ENCODE measurements around the gene SH3RF3. TPM values are rescaled to one million over a fixed set of nuclear protein-coding genes. Genes with fewer than 3 reads are reported as not detected.

SH3RF3 gene
- polyA plus RNA-seq, 1 donor: 4.0 TPM

DNA sequence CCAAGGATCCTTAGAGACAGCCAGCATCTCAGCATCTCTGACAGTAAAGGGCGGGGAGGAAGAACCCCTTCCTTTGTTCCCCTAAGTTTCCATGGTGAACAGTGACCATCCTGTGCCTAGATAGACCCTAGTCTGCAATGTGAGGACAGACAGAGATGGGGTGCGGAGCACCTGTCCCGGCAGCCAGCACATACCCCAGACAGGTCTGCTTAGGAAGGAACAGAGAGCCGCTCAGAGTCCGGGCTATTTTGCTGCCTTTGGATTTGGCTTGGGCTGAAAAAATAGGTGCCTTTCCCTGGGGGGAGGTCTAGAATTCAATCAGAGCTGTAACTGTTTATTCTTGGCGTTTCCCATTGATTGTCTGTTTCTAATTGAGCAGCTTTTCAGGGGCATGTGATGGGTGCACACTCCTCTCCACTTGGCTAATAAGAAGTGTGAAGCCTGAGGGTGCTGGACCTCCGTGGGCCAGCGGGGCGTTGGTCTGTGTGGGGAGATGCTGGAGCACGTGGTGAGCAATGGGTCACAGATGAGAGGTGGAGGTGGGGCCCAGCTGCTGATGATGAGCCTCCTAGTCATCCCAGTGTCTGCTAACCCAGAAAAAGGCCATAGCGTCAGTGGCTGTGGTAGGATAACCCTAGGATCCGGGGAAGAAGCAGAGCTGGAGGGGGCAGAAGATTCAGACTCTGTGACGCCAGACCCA lies 247.9 kb downstream of the SH3RF3 start:
- no peak for DNase-seq

DNA sequence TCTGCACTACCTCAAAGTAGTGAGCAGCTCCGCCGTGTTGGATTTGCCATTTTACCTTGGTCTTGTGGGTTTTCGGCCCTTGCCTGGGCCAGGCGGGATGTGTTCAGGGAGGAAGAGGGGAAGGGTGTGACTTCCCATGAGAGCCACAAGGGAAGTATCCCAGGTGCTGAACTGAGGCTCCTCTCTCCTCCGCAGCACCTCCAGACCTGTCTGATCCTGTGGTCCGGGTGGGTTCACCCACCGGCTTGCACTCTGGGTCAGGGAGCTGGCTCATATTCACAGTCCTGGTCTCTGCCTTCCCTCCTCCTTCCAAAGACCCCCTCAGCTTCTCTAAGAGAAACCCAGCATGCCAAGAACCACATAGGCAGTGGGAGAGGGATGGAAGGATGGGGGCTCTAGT lies 249.0 kb downstream of the SH3RF3 start:
- DNase-seq: no peak

DNA sequence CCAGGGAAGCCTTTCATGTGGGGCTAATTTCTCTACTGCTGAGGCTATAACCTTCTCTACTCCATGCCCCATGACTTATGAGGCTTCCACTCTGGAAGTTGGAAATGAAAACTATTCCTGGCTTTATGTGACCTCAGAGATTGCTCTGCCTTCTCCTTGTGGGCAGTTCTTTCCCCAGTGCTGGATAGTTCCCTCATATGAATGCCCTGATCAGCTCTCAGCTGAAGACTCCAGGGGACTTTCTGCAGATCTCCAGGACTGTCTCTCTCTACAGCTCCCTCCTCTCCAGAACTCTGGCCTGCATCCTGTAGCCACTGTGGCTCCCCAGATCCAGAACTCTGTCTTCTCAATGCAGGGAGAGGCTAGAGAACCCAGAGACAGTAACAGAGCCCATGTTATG lies 249.7 kb downstream of the SH3RF3 start:
- DNase-seq: no peak

DNA sequence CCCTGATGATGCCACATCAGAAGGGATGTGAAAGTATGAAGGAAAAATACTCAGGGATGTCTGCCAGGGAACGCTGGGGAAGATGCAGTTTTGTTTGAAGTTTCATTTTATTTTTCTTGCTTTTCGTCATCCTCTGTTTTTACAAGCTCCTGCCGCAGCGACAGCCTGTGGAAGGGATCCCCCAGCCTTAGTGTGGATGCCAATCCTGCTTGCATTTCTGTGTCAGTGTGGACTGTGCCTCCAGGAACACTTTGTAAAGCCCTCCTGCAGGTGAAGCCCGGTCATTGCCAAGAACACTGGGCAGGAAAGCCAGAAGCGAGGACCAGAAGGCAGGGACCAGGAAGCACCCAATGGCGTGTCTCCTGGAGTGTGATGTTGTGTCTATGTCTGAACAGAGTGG lies 250.5 kb downstream of the SH3RF3 start:
- DNase-seq: no peak

DNA sequence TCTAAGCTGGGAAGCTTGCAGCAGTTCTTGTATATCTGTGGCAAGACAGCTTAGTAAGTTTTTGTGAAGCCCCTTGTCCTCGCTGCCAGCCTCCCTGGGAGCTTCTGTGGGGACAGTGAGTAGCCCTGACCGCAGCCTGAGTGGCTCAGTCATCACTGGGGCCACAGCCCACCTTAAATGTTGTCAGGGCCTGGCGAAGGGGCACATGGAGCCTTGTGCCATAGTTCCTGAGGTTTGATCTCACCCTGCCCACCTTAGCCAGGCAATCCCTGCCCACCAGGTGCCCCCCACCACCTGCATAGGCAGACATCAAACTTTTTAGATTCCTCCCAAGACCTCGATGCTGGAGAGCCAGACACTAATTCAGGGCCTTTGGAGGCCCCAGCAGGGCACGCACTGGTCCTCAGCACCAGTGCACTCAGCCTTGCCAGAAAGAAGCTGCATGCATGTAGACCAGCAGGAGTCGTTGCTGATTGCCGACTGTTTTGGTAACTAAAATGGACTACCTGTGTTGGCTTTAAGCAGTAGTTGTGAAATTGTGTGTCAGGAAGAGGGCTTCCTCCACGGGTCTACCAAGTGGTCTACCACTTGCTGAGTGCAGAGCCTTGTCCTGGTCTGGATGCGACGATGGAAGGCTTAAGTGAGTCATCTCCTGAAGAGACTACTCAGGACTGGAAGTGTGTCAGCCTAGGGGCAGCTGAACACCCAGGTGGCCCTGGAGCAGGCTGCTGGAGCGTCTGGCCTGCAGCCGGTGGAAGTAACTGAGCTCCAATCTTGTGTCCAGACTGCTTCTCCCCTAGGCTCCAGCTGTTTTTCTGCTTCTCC lies 251.7 kb downstream of the SH3RF3 start:
- DNase-seq: no peak

DNA sequence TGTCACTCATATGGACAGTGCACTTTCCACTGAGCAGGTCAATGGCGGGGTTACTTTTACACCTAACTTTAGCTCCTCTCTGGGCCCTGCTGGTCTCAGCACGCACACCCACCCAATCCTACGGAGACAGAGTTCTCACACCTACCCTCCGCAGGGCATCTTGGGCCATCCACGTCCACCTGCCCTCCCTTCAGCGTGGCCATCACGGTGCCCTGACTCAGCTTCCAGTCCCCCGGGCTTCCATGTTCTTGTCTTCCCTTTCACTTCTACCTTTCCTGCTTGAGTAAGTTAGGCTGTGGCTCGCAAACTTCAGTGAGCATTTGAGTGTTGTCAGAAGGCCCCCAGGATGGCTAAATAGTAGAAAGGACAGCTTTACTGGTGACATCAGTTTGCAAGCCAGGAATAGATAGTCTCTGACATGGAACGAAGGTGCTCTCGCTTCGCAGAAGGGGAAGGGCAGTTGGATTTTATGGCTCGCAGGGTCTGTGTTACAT lies 252.4 kb downstream of the SH3RF3 start:
- DNase-seq: no peak

DNA sequence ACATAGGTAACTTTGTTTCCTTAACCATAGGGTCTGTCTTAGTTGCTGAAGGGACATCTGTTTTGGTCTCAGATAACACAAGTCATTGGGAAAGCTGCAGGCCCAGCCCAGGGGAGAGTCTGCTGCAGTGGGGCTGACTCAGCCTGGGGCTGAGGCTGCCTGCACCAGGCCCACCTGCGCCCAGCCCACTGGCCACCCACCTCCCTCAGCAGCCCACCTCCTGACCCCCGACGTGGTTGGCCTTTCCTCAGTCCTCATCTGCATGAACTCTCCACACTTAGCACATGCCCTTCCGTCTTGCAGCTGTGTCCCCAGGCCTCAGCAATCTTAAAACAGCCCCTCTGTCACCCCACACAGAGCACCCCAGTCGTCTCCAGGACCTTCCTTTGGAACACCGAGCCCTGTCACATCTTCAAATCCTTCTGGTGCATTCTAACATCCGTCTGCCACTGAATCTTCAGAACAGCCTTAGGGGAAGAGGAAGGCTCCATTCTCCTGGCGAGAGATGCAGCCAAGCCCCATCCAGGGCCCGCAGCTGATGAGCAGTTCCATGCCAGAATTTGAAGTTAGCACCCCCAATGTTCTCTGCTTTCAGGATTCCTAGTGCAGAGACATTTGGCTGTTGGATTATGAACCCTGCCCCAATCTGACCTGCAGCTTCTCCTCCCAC lies 253.4 kb downstream of the SH3RF3 start:
- DNase-seq: no peak

DNA sequence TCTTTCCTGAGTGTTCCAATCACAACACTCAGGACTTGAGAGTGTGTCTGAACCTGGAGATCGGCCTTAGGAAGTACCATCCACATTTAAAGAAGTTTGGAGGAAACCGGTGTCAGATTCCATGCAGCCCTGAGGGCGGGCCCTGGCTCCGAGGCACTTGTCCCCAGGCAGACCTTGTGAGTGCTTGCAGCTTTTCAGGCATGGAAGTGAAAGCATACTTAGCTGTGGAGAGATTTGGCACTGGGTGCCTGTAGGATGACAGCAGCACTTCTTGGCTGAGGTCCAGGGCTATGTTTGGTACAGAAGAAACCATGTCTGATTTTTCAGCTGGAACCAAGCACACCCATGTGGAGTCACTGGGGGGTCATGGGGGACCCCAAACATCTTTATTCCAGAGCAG lies 253.9 kb downstream of the SH3RF3 start:
- DNase-seq: no peak

DNA sequence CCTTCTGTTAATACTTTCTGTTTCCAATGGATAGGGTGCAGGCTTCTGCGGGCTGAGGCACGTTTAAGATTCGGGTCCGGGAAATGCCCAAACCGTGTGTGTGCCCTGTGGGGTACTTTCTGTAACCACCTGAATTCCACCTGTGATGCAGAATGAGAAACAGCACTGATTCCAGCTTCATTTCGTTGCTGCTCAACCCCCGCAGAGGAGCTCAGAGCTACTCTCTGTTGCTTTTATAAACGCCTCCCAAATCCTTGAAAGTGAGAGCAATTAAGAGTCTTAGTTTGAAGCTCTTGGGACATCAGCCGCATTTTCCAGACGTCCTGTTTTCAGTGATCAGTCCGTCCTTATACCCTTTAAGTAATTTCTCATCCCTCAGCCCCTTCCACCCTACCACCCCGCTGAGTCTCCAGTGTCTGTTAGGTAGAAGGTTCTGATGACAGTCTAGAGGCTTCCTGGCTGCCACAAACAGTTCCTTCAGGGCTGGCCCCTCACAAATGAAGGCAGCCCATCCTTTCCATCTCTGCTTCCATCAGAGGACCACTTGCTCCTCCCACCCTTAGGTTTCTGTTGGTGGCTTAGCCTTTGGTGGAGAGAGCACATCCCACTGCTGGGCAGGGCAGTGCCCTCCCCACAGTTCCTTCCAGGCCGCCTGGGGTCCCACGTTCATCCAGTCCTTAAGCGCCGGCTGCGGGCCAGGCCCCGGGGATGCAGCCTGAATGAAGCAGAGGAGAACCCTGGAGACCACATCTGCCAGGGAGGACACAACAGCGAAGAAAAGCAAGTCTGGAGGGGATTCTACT lies 254.7 kb downstream of the SH3RF3 start:
- no peak for DNase-seq

DNA sequence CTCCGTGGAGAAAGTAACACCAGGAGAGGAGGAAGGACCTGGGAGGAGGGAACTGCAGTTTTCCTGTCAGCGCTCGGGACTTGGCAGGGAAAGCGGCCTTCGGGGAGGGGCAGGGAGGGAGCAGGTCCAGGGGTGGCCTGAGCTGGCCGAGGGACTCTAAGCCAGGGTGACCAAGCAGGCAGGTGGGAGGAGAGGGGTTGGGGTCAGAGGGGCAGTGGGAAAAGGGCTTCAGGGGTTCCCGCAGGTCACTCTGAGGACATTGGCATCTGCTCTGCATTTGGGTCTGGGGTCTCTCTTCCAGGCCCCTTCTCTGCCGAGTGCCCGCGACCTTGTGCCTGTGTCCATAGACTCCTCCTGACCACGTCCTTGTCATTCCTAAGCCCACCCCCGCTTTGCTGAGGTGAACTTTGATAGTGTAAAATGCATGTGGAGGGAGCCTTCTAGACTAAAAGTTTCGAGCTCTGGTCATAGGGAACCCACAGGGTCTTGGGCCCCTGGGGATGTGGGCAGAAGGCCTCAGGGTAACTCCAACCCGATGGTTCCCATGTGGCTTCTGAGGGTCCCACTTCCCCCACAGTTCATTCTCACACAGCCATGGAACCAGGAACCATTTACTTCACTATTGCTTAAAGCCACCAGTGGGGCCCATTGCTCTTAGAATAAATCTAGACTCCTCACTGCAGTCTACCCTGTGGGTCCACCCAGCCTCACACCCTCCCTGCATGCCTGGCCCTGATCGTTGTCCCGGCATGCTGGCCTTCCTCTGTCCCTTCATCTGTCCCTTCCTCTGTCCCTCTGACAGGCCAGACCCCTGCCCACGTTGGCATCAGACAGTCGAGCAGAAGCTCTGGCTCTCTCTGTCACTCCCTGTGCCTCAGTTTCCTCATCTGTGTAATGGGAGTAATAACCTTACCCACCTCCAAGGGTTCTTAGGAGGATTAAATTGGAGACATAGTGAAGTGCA lies 255.6 kb downstream of the SH3RF3 start:
- no peak for DNase-seq

DNA sequence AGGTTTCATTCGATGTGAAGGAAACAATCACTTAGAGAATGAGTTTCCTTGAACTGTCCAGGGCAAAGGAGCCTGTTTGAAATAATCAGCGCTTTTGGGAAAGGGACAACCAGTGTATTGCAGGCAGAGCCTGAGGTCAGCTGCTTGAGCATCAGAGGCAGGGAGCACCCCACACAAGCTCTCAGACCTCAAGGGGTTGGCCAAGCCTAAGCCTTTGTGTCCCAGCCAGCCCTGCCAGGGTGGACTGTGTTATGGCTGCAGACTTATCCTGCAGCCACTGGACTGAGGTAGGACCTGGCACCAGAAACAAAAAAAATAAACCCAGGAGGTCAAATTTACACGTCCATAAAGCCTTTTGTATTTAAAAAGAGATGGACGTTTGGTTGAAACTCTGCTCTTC lies 256.5 kb downstream of the SH3RF3 start:
- DNase-seq: no peak

DNA sequence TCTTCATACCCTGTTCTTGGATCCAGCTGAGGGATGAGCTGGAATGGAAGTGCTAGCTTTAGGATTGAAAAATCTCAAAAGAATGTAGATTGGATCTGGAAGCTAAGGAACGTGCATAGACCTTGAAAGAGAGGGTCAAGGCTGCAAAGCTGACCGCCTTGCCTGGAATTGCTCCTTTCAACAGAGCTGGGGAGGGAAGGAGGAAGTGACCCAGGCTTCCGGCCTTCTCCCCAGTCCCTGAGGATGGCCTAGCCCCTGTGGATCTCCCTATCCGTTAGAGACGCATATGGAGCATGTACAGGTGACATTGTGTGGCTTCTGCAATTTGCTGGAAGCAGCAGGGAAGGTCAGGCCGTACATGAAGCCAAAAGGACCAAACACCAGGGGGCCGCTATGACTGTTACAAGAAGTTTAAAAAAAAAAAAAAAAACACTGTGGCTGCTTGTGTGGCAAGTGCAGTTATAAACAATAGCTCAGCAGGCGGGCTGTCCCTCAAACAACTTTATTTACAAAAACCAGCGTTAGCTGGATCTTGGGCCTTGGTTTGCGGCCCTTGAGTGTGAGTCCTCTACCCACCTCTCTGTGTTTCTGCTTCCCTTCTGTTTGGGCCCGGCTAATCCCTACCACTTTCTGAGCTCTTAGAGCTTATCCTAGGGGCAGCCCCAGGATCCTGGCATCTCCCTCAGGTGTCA lies 257.1 kb downstream of the SH3RF3 start:
- no peak for DNase-seq

DNA sequence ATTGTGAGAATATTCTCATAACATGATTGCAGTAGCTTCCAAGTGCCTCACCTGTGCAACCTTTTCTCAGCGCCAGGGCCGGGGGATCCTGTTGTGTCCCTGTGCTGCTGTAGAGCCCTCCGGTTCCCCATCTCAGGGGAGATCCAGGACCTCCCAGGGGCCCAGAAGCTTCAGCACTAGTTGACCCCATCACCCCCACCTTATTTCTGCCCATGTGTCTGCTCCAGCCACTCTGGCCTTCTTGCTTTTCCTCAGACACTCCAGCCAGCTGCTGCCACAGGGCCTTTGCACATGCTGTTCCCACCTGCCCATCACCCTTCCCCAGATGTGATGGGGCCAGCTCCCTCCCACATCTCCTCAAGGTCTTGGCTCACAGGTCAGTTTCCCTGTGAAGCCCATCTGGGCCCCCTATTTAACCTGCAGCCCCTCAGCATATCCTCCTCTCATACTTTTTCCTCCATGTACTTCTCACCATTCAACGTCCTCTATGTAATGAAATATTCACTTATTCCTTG lies 258.3 kb downstream of the SH3RF3 start:
- no peak for DNase-seq

DNA sequence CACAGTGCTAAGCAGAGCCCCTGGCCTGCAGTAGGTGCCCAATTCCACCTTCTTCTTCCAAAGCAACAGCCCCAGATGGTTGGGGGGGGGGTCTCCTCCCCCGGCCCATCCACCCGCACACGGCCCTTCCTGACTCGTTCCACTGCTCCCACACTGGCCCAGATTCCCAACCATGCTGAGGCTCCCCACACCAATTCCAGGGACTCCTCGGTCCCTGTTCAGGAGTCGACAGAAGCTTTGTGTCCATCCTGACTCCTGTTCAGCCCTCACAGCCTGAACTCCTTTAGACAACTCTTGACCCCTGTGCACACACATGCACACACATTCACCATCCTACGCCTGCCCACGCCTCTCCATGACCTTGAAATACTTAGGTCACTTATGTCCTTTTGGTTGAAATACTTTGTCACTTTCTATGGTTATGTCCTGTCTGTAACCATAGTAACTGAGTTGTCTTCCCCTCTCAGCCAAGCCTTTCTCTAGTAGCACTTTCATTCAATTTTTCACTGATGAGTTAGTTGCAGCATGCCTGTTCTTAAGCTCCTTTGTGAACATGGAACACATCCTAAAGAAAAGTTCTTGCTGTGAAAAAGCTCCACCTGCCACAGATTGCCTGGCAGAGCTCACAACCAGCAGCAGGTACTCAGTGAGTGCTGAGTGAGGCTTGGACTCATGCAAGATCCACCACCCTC lies 258.9 kb downstream of the SH3RF3 start:
- no peak for DNase-seq

DNA sequence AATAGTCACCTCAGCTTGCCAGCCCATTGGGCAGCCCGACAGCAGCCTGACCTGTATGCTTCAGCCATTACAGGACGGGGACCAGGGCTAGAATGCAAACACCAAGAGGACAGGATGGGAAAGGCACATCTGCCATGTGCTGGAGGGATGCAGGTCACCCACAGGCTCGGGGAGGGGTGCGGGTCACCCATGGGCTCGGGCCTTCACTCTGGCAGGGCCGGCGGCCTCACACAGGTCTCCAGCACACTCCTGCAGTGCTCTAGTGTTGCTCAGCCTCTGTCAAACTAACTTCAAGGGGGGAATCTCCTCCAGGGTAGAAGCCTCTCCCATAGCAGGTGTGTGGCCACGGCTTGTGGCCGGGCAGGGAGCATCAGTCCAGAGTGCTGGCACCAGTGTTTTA lies 262.2 kb downstream of the SH3RF3 start:
- no peak for DNase-seq

DNA sequence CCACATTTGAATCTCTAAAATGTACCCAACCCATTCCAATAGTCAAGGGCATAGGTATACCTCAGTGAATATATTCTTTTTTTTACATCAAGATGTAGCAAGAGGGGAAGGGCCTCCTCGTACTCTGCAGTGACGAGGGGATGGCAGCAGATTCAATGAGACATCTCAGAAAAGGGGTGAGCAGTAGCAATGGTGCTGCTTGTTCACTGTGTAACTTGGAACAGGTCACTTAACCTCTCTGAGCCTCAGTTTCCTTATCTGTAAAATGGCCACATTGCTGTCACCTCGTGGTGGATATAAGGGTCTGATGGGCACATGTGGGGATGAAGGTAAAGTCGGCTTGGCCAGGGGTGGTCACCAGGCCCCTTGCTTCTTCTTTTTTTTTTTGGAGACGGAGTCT lies 263.1 kb downstream of the SH3RF3 start:
- no peak for DNase-seq

DNA sequence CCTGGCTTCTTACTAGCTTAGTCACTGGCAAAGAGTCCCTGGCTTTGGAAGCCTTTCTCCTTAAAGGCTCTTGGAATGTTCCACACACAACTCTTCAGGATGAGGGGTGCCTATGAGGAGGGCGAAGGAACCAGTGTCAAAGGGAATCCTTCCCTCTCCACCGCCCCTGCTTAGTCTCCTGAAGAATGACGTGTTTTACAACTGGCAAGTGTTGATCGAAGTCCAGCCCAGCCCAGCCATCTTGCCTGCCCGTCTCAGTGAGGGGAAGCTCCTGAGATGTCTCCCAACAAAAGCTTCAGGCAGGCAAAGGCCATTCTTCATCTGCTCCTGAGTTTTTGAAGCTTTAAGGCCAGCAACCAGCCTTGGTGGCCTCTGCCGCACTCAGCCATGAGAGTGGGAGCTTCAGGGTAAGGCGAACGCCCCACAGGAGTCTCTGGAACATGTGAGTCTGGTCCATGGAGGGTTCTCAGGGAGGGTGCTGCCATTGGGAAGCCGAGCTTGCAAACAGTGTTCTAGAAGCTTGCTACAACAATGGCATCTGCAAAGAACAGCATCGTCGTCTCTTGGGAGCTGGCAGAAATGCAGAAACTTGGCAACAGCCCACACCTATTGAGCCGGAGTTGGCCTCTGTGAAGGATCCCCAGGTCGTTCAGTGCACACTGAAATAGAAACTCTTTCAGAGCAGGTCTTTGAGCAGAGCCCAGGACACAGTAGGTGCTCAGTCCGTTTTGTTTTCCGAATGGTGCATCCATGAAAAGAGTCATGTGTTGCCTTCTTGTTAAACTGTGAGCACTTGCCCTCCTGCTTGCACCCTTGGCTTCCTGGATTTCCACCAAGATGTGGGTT lies 264.0 kb downstream of the SH3RF3 start:
- DNase-seq: no peak

DNA sequence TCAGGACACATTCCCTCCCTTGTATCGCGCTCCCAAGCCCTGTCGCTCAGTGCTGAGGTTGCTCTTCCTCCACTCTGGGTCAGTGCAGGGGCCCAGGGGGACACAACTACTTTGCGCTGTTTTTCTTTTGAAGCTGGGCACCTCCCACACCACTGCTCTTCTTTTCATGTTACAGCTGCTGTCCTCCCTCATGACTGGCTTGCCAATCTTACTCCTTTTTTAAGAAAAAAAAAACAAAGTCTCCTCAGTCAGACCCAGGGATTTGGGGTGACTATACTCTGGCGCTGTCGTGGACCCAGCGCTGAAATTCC lies 264.6 kb downstream of the SH3RF3 start:
- DNase-seq: peak; percentile 44
